Measurements from ENCODE around the gene COIL. TPM values are rescaled to one million over a fixed set of nuclear protein-coding genes. Genes with fewer than 3 reads are reported as not detected.
A peak's percentile ranks its signal among the peaks of the same experiment; 100 is the strongest.

Gene COIL
- total and polyA plus RNA-seq, 2 of the 13 experiments (the other 11 are each of a cell fraction or from before 2014, with no cell fraction given), result 8.1 to 29.4 TPM

DNA sequence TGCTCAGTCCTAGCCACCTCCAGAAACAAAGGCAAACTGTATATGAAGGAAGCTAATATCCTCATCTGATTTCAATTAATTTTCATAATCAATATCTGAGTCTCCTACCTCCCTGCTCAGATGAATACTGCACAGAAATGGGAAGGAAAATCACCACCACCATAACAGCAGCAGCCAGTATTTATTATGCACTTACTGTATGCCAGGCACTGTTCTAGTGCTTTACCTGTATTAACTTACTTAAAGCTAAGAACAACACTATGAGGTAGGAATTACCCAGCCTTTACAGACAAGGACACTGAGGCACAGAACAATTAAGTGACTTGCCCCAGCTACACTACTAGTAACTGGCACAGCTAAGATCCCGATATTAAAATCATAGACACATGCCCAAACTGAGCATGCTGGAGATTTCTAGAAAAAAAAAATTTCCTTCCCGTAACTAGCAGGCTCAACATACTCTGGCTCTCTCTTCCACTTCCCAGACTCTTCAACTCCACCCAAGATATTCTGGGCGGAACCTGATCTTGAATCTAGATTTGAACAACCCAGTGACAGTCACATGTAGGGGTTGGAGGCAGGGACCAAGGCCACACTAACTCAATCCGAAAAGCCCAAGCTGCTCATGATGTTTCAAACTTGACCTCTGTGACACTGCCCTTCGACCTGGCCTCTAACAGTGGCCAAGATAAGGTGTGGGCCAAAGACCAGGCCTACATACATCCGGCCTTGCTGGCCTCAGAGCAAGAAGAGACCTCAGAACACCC lies 50.9 kb downstream of the COIL start (continued):
- TF ChIP-seq, protein P1, sequence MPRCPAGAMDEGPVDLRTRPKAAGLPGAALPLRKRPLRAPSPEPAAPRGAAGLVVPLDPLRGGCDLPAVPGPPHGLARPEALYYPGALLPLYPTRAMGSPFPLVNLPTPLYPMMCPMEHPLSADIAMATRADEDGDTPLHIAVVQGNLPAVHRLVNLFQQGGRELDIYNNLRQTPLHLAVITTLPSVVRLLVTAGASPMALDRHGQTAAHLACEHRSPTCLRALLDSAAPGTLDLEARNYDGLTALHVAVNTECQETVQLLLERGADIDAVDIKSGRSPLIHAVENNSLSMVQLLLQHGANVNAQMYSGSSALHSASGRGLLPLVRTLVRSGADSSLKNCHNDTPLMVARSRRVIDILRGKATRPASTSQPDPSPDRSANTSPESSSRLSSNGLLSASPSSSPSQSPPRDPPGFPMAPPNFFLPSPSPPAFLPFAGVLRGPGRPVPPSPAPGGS (CRISPR knock-in tag; IDR thresholded peaks at IDR 0.05), result no peak
- TF ChIP-seq ZNF101 (CRISPR knock-in tag; IDR thresholded peaks at IDR 0.05; ENCODE audit: borderline replicate concordance, low read depth), result no peak
- TF ChIP-seq ATRX (CRISPR knock-in tag; IDR thresholded peaks at IDR 0.05; ENCODE audit: borderline replicate concordance), result no peak
- no peak for TF ChIP-seq ZNF430 (CRISPR knock-in tag; IDR thresholded peaks at IDR 0.05)
- no peak for TF ChIP-seq TP53 (CRISPR knock-in tag; conservative IDR thresholded peaks at IDR 0.05)
- TF ChIP-seq NFE2 (CRISPR knock-in tag; IDR thresholded peaks at IDR 0.05), result no peak
- no peak for TF ChIP-seq GABPA (IDR thresholded peaks at IDR 0.05; ENCODE audit: low read depth, low read length)
- TF ChIP-seq GABPA (CRISPR knock-in tag; IDR thresholded peaks at IDR 0.05; ENCODE audit: low read depth), result peak; percentile 68
- TF ChIP-seq, protein P2, sequence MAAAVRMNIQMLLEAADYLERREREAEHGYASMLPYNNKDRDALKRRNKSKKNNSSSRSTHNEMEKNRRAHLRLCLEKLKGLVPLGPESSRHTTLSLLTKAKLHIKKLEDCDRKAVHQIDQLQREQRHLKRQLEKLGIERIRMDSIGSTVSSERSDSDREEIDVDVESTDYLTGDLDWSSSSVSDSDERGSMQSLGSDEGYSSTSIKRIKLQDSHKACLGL (CRISPR knock-in tag; IDR thresholded peaks at IDR 0.05), result no peak
- peak; percentile 68; the same call in 1 of the 2 replicates for TF ChIP-seq TGIF2 (CRISPR knock-in tag; IDR thresholded peaks at IDR 0.05)
- TF ChIP-seq ZFP41 (CRISPR knock-in tag; IDR thresholded peaks at IDR 0.05; ENCODE audit: borderline replicate concordance), result no peak
- TF ChIP-seq, protein P3, sequence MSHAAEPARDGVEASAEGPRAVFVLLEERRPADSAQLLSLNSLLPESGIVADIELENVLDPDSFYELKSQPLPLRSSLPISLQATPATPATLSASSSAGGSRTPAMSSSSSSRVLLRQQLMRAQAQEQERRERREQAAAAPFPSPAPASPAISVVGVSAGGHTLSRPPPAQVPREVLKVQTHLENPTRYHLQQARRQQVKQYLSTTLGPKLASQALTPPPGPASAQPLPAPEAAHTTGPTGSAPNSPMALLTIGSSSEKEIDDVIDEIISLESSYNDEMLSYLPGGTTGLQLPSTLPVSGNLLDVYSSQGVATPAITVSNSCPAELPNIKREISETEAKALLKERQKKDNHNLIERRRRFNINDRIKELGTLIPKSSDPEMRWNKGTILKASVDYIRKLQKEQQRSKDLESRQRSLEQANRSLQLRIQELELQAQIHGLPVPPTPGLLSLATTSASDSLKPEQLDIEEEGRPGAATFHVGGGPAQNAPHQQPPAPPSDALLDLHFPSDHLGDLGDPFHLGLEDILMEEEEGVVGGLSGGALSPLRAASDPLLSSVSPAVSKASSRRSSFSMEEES (CRISPR knock-in tag; IDR thresholded peaks at IDR 0.05), result peak; percentile 44; the same call in 1 of the 2 replicates
- TF ChIP-seq SP140L (CRISPR knock-in tag; IDR thresholded peaks at IDR 0.05; ENCODE audit: borderline replicate concordance), result no peak
- TF ChIP-seq KDM2A (CRISPR knock-in tag; IDR thresholded peaks at IDR 0.05; ENCODE audit: borderline replicate concordance, low read depth), result no peak
- TF ChIP-seq ZNF7 (CRISPR knock-in tag; IDR thresholded peaks at IDR 0.05), result no peak
- TF ChIP-seq ATM (IDR thresholded peaks at IDR 0.05; ENCODE audit: borderline replicate concordance), result no peak
- TF ChIP-seq, protein P4, sequence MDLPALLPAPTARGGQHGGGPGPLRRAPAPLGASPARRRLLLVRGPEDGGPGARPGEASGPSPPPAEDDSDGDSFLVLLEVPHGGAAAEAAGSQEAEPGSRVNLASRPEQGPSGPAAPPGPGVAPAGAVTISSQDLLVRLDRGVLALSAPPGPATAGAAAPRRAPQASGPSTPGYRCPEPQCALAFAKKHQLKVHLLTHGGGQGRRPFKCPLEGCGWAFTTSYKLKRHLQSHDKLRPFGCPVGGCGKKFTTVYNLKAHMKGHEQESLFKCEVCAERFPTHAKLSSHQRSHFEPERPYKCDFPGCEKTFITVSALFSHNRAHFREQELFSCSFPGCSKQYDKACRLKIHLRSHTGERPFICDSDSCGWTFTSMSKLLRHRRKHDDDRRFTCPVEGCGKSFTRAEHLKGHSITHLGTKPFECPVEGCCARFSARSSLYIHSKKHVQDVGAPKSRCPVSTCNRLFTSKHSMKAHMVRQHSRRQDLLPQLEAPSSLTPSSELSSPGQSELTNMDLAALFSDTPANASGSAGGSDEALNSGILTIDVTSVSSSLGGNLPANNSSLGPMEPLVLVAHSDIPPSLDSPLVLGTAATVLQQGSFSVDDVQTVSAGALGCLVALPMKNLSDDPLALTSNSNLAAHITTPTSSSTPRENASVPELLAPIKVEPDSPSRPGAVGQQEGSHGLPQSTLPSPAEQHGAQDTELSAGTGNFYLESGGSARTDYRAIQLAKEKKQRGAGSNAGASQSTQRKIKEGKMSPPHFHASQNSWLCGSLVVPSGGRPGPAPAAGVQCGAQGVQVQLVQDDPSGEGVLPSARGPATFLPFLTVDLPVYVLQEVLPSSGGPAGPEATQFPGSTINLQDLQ (CRISPR knock-in tag; IDR thresholded peaks at IDR 0.05), result no peak
- no peak; the same call in 1 of the 2 replicates for TF ChIP-seq SMAD3 (CRISPR knock-in tag; IDR thresholded peaks at IDR 0.05)
- no peak for TF ChIP-seq MATR3 (CRISPR knock-in tag; IDR thresholded peaks at IDR 0.05)
- TF ChIP-seq ZNF333 (CRISPR knock-in tag; IDR thresholded peaks at IDR 0.05; ENCODE audit: borderline replicate concordance), result no peak
- no peak for TF ChIP-seq JARID2 (CRISPR knock-in tag; IDR thresholded peaks at IDR 0.05; ENCODE audit: insufficient replicate concordance)
- TF ChIP-seq TBX2 (CRISPR knock-in tag; IDR thresholded peaks at IDR 0.05; ENCODE audit: borderline replicate concordance), result peak; percentile 52; the same call in 1 of the 2 replicates
- no peak for TF ChIP-seq GTF2F1 (IDR thresholded peaks at IDR 0.05; ENCODE audit: low read length)
- TF ChIP-seq SKI (IDR thresholded peaks at IDR 0.05; ENCODE audit: partially characterized antibody), result peak; percentile 70
- peak; percentile 87 for TF ChIP-seq HNF4G (IDR thresholded peaks at IDR 0.05; ENCODE audit: borderline replicate concordance, low read depth, low read length)
- peak; percentile 73; the same call in 1 of the 2 replicates for TF ChIP-seq HNF4G (CRISPR knock-in tag; IDR thresholded peaks at IDR 0.05; ENCODE audit: borderline replicate concordance, low read depth)
